Inferior parietal cortex (tissue), 1 donor: ENCODE measurements around the gene FGF1.

Experiments
- DNase-seq: peaks from one replicate; pipeline ENCODE4 v3.0.0-alpha.2; 2016; ENCODE audit errors: extremely low spot score

FGF1 gene

DNA sequence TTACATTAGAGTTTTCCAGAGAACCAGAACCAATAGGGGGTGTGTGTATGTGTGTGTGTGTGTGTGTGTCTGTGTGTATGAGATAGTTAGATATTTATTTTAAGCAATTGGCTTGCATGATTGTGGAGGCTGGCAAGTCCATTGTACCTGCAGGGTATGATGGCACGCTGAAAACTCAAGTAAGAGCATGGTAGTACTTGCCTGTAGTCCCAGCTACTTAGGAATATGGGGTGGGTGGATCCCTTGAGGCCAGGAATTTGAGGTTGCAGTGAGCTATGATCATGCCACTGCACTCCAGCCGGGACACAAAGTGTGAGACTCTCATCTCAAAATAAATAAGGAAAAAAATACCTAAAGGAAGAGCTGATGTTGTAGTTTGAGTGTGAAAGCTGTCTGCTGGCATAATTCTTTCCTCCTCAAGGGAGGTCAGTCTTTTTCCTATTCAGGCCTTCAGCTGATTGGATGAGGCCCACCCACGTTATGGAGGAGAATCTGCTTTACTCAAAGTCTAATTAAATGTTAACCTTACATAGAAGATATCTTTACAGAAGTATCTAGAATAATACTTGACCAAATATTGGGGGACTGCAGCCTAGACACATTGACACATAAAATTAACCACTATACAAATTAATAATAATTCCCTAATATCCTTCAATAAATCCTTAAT is 107.6 kb downstream of the FGF1 start:
- DNase-seq = no peak

DNA sequence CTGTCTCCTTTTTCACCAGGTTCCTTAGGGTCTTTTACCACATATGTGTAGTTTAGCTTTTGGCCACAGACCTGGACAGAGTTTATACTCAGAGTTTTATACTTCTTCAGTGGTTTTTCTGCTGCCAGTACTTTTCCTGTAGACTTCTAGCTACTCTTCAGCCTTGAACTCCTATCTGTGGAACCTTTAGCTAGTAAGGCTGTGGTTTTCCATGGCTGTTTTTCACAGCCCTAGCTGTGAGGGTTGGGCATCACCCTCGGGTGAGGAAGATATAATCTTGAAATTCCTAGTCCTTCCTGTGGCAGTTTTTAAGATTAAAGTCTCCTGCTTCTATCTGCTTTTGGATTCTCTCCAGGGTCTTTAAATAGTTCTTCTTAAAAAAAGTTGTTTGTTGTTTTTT is 109.1 kb downstream of the FGF1 start:
- DNase-seq = no peak

GRCh38 chr5:142576303-142576702 is 109.6 kb downstream of the FGF1 start:
- no peak for DNase-seq

DNA sequence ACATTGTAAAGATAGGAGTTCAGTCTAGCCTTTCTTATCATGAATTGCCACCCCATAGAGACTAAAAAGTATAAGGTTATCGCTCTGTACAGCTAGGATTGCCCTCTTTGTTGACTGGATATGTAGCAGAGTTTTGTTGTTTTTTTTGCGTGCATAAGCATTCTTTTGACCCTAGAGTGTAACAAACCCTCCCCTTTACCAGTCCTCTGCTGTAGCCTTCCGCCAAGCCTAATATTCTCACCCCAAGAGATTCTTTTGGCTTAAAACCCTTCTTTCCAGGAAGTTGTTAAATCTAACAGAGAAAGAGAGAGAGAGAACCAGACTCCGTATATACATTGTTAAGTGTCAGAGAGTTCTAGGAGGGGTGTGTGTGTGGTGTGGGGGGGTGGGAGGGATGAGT is 113.9 kb downstream of the FGF1 start:
- no peak for DNase-seq

DNA sequence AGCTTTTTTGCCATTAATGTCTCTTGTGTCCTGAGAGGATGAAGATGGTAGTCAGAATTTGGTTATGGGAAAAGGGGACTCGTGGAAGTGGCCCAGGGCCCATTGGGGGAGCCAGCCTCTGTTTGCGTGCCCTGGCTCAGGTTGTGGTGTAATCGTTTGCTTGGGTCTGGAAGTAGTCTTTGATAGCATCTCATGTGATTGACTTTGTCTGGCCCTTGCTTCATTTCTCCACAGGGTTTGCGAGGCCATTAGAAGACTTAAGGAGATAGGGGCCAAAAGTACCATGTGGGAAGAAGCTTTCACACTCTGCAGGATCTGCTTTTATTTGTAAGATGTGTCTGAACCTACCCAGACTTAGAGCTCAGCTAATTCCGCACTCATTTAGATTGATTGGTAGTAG is 114.5 kb downstream of the FGF1 start:
- DNase-seq = no peak

DNA sequence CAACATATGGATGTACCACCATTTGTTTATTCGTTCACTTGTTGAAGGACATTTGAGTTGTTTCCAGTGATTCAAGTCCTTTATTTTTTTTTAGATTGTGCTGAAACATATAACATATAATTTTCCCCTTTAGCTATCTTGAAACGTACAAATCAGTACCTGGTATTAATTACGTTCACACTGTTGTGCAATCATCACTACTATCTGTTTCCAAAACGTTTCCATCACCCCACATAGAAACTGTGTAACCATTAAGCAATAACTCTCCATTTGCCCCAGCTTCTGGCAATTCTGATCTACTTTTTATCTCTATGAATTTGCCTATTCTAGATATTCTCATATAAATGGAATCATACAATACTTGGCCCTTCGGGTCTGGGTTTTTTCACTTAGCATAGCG is 116.0 kb downstream of the FGF1 start:
- no peak for DNase-seq

- DNase-seq = no peak
These were observed 116.9 kb downstream of the FGF1 start for GRCh38 chr5:142568996-142569335.

DNA sequence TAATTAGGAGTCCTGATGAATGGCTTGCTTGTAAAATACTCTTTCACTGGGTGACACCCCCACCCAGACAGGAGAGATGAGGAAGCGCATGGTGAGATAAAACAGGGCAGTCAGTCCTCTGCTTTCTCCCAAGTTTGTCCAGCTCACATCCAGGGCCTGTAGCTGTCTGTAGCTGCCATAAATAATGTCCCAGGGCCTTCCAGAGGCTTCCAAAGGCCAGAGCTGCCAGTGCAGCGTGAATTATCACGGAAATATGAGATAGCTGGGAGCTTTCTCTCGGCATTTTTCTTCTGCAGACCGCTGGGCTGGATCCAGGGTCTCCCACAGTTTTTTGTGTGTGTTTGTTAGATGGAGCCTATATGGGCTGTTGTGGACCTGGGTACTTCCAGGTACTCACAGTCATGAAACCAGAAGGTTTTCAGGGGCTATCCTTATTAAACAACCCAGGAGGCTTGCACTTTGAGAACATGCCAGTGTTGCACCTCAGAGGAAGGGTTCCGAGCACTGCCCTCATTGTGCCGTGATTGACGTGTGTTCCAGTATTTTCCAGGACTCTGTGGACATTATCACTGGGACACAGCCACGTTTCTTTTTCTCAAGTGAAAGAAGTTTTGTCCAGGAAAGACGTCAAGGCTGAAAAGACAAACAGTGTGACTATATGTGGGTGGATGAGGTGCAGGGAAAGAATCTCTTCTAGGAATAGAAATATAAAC is 117.5 kb downstream of the FGF1 start:
- DNase-seq = no peak

GRCh38 chr5:142561486-142562097 is 124.3 kb downstream of the FGF1 start:
- DNase-seq = no peak

DNA sequence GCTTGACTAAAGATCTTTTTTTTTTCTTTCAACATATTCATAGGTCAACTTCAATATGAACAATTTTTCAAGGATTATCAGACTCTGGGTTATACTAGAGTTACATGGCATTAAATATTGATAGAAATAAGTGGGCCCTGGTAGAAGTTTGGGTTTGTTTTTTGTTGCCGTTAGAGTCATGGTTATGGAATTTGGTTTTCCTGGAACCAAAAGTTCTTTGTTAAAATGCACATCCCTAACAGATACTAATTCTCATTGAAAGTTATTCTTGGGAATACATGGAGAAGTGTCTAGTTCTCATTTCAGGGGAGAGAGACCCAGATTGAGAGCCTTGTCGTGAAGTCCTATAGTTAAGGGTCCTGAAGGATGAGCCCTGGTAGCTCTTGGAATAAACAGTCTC is 124.9 kb downstream of the FGF1 start:
- no peak for DNase-seq

- DNase-seq = no peak
These were observed 133.8 kb downstream of the FGF1 start for GRCh38 chr5:142552107-142552506.

GRCh38 chr5:142551338-142552067 is 134.4 kb downstream of the FGF1 start:
- DNase-seq = no peak

DNA sequence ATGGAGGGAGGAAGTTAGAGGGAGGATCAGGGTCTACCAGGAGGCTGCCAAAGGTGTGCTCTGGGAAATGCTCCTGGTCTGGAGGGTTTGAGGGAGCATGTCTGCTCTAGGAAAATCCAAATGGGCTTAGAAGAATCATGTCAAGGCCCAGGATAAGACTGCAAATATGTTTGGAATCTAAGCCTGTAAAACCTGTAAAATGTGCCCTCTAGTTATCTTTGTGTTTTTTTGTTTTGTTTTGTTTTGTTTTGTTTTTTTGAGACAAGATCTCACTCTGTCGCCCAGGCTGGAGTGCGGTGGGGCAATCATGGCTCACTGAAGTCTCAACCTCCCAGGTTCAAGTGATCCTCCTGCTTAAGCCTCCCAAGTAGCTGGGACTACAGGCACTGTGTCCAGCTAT is 135.4 kb downstream of the FGF1 start:
- no peak for DNase-seq

GRCh38 chr5:142549834-142550233 is 136.1 kb downstream of the FGF1 start:
- no peak for DNase-seq

DNA sequence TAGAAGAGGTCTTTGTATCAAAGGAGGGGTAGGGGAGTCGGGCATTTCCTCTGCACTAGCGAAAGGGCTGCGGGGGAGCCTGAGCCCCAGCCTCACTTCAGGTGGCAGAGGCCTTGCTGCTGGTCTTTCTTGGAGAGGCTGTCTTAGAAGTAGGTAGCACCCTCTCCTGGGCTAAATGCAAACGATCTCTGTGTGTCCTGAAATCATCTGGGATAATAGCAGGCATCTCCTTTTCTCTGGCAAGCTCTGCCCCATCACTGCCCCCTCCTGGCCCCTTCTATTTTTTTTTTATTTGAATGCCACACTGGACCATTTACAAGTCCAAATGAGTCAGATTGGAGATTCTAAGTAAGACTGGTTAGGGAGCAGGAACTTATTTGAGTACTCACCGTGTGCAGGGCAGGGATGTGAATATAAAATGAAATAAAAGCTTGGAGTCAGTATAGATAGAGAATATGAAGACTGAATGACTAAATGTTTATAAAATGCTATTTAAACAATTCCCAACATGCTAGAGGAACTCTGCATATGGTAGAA is 137.1 kb downstream of the FGF1 start:
- peak; percentile 66 for DNase-seq

DNA sequence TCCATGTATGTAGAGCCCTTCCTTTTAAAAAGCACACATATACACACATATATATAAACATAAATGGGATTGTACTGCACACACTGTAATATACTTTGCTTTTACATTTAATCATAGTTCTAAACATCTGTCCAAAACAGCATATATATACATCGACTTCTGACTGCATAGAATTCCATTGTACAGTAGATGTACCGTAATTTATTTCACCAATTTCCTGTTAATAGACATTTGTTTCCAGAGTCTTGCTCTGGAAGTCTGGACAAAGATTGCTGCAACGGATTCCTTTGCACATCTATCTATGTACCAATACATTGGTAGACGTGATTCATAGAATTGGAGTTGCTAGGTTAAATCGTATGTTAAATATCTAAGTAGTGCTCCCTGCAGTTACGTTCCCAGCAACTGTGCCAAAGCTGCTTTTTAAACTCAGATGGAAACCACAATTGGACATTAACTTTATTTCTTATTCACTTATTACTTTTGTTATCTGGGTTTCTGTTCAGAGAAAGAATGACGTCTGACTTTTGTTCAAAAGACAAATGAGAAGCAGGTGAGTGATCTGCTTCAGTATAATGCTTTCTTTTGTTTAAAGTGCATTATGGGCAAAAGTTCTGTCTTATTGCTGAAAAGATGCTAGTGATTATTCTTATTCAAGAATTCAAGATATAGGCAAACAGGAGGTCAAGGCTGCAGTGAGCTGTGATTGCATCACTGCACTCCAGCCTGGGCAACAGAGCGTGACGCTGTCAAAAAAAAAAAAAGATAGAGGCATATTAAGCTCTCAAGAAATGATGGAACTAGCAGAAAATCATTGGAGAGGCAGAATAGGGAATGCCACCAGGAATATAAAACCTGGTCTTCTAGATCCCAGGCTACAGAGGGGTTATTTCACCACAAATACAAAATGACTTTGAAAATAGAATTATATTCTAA is 138.2 kb downstream of the FGF1 start:
- DNase-seq = no peak

DNA sequence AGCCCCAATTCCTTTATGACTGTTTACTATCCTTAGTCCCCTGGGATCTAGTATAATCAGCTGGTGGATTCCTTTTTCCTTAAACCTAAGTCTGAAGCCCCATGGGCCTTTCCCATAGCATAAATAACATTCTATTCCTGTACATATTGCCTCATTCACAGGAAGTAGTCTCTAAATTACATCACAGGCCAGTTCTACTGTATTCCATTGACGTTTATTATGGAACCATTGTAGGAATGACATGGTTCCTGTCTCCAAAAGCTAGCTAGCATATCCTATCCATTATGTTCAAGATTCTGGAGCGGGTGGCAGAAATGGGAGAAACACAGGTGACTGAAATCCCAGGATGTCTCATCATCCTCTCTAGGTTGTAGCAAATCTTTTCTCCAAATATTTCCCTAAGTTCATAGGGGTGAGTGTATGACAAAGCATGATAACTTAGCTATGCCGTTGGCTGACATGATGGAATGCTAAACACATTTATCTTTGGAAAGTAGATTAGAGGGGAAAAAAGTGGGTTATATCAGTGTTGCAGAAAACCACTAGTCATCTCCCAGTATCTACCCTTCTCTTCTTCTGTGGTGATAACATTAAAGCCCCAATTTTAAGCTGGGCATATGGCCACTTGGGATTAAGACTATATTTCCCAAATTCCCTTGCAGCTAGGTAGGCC is 140.1 kb downstream of the FGF1 start:
- DNase-seq = no peak

- no peak for DNase-seq
These were observed 140.8 kb downstream of the FGF1 start for GRCh38 chr5:142544946-142545649.

GRCh38 chr5:142544071-142544753 is 141.7 kb downstream of the FGF1 start:
- no peak for DNase-seq
